CD4-positive, alpha-beta T cell (primary cell): Measurements from ENCODE around the gene SOHLH2. TPM values are rescaled to one million over a fixed set of nuclear protein-coding genes. Genes with fewer than 3 reads are reported as not detected.

Source experiments
- ATAC-seq: fragments of 200-7000 bp; cut with Tn5 transposase; one replicate; pipeline ENCODE4 v1.10.0; 2022; ENCODE audit warnings: mild to moderate bottlenecking; ENCODE audit not compliant: poor library complexity
- CTCF ChIA-PET: fragments of 350-600 bp; sonication (Branson Sonifier 250); formaldehyde crosslinking; loops from one replicate; lab custom pipeline; 2021; ENCODE audit warnings: antibody characterized with exemption, inconsistent platforms; lab: Charles Lee
- POLR2A ChIA-PET: fragments of 350-600 bp; sonication (Branson Sonifier 250); formaldehyde crosslinking; loops from one replicate; lab custom pipeline; 2021; ENCODE audit warnings: antibody characterized with exemption, inconsistent platforms; lab: Charles Lee
- DNase-seq, 14 experiments: peaks; one replicate each; pipeline ENCODE4 v3.0.0-alpha.2; 2013 to 2020; ENCODE audit warnings: mixed read lengths in 2 of 14
- H3K27ac ChIP-seq, 2 donors: one replicate each; pipeline versions ENCODE4 v1.5.1 to v1.7.0; 2013; ENCODE audit warnings: low read length in 2 of 2, low read depth in 1 of 2, mild to moderate bottlenecking in 1 of 2
- H3K27me3 ChIP-seq, 2 experiments: 1 replicate in 1 of 2; 2 replicates in 1 of 2; pipeline versions ENCODE4 v1.6.1 to v1.7.0; 2013; ENCODE audit warnings: low read length in 2 of 2, control low read depth in 1 of 2, mild to moderate bottlenecking in 1 of 2, moderate library complexity in 1 of 2; ENCODE audit not compliant: insufficient read depth in 2 of 2, control insufficient read depth in 1 of 2
- H3K36me3 ChIP-seq: one replicate; pipeline ENCODE4 v1.6.1; 2013; ENCODE audit warnings: low read length, control low read depth; ENCODE audit not compliant: insufficient read depth
- H3K4me1 ChIP-seq: one replicate; pipeline ENCODE4 v1.6.1; 2013; ENCODE audit warnings: low read length, control low read depth; ENCODE audit not compliant: insufficient read depth
- H3K4me3 ChIP-seq: one replicate; pipeline ENCODE4 v1.5.1; 2013; ENCODE audit warnings: mild to moderate bottlenecking, low read length, moderate library complexity
- H3K9me3 ChIP-seq, 2 experiments: 1 replicate in 1 of 2; 2 replicates in 1 of 2; pipeline versions ENCODE4 v1.6.1 to v1.7.0; 2013; ENCODE audit warnings: low read length in 2 of 2, mild to moderate bottlenecking in 2 of 2, control low read depth in 1 of 2, moderate library complexity in 1 of 2; ENCODE audit not compliant: control insufficient read depth in 1 of 2, insufficient read depth in 1 of 2
- H3K27ac Mint-ChIP-seq: one replicate; pipeline ENCODE4 v1.8.0; 2020; ENCODE audit warnings: mixed read lengths
- H3K27me3 Mint-ChIP-seq: one replicate; pipeline ENCODE4 v1.8.0; 2021; ENCODE audit warnings: mixed read lengths
- H3K36me3 Mint-ChIP-seq: one replicate; pipeline ENCODE4 v1.8.0; 2021; ENCODE audit warnings: low read depth, mixed read lengths
- H3K4me1 Mint-ChIP-seq: one replicate; pipeline ENCODE4 v1.8.0; 2021; ENCODE audit warnings: low read depth, mixed read lengths
- H3K4me3 Mint-ChIP-seq: one replicate; pipeline ENCODE4 v1.8.0; 2020; ENCODE audit warnings: mild to moderate bottlenecking, mixed read lengths
- H3K9me3 Mint-ChIP-seq: one replicate; pipeline ENCODE4 v1.8.0; 2020; ENCODE audit warnings: mixed read lengths
- intact Hi-C, 2 experiments: fragments of 100-400 bp; cut with DNase I in 1 of 2; cut with micrococcal nuclease in 1 of 2; formaldehyde crosslinking; loops; one replicate each; pipeline versions ENCODE4 v1.15.1 to v1.9.0; 2023 to 2025; cut with DNase I, micrococcal nuclease
- total RNA-seq, 174 experiments: library from RNA in 2 of 174; stranded (reverse) in 2 of 174; gene quantifications; one replicate each; pipeline ENCODE4 v1.2.3 and lab custom pipeline; 2021 to 2026
- TF ChIP-seq, protein P1 (sequence below): fragments of 200-600 bp; IDR thresholded peaks from one replicate; pipeline ENCODE4 v1.8.0; 2022; ENCODE audit warnings: antibody characterized with exemption, mild to moderate bottlenecking

Gene SOHLH2
- total RNA-seq, 2 experiments from 2014 or later, result not detected

DNA sequence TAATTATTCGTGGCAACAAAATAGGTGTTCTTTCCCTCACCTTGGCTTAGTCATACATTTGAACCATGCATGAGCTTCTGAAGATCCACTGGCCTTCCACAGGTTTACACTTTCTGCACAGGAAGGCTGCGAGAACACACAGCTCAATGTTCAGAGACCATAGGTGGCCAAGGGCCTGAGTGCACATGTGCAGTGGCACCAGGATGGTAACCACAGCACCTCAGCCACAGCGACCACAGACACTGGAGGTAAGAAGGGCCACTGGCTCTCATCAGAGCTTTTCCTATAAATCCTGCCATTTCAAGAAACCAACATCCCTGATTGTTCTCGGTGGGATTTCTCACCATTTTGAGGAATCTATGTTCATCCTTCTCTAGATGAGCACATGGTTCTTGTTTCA lies 84.8 kb downstream of the SOHLH2 start:
- Histone ChIP-seq H3K9me3 (peaks cover 0 to 16% of the 10 kb centered on the region in 2 experiments), H3K4me3 (no peak overlapping the region), H3K4me1 (no peaks in the 10 kb centered on the region), H3K27ac (no peak overlapping the region), H3K36me3 (no peaks in the 10 kb centered on the region), H3K27me3 (peaks cover 14 to 22% of the 10 kb centered on the region in 2 experiments)
- peaks cover 53% of the 10 kb centered on the region for H3K27me3 Mint-ChIP-seq
- H3K9me3 Mint-ChIP-seq, result no peaks in the 10 kb centered on the region
- TF ChIP-seq, protein P1, sequence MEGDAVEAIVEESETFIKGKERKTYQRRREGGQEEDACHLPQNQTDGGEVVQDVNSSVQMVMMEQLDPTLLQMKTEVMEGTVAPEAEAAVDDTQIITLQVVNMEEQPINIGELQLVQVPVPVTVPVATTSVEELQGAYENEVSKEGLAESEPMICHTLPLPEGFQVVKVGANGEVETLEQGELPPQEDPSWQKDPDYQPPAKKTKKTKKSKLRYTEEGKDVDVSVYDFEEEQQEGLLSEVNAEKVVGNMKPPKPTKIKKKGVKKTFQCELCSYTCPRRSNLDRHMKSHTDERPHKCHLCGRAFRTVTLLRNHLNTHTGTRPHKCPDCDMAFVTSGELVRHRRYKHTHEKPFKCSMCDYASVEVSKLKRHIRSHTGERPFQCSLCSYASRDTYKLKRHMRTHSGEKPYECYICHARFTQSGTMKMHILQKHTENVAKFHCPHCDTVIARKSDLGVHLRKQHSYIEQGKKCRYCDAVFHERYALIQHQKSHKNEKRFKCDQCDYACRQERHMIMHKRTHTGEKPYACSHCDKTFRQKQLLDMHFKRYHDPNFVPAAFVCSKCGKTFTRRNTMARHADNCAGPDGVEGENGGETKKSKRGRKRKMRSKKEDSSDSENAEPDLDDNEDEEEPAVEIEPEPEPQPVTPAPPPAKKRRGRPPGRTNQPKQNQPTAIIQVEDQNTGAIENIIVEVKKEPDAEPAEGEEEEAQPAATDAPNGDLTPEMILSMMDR, result no peak
- no peaks in the 10 kb centered on the region for H3K4me1 Mint-ChIP-seq
- DNase-seq, result no peak
- H3K27ac Mint-ChIP-seq, result no peak overlapping the region
- H3K36me3 Mint-ChIP-seq, result no peaks in the 10 kb centered on the region
- ATAC-seq, result no peak
- POLR2A ChIA-PET, result no interaction called here
- intact Hi-C loops, result no loop called here
- no peak overlapping the region for H3K4me3 Mint-ChIP-seq
- CTCF ChIA-PET, result no interaction called here

DNA sequence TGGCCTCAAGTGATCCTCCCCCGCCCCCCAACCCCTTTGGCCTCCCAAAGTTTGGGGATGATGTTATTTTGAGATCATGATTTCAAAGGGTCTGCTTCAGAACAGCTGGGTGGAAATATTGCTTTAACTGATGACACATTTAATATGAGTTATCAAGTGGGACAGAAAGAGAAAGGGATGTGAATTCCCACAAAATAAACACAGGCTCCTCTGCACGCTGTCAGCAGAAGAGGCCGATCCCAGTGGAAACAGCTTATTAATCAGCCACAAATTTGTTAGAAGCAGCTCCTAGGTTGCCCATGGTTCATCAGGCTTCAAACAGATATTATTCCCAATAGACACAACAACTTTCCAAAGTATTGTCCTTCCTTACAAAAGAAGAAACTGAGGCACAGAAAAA lies 87.9 kb downstream of the SOHLH2 start:
- peaks cover 7 to 8% of the 10 kb centered on the region in 2 experiments for H3K27me3 ChIP-seq
- Mint-ChIP-seq H3K27me3 (peaks cover 29% of the 10 kb centered on the region), H3K4me3 (no peak overlapping the region), H3K4me1 (no peaks in the 10 kb centered on the region), H3K9me3 (no peaks in the 10 kb centered on the region), H3K36me3 (no peaks in the 10 kb centered on the region), H3K27ac (no peak overlapping the region)
- H3K36me3 ChIP-seq, result no peaks in the 10 kb centered on the region
- no peak overlapping the region for H3K4me3 ChIP-seq
- ATAC-seq (no peak), DNase-seq (no peak)
- no peak overlapping the region for H3K27ac ChIP-seq
- intact Hi-C loops, result no loop called here
- peaks cover 0 to 15% of the 10 kb centered on the region in 2 experiments for H3K9me3 ChIP-seq
- ChIA-PET POLR2A (no interaction called here), CTCF (no interaction called here)
- H3K4me1 ChIP-seq, result no peaks in the 10 kb centered on the region
- TF ChIP-seq, protein P1, result no peak

DNA sequence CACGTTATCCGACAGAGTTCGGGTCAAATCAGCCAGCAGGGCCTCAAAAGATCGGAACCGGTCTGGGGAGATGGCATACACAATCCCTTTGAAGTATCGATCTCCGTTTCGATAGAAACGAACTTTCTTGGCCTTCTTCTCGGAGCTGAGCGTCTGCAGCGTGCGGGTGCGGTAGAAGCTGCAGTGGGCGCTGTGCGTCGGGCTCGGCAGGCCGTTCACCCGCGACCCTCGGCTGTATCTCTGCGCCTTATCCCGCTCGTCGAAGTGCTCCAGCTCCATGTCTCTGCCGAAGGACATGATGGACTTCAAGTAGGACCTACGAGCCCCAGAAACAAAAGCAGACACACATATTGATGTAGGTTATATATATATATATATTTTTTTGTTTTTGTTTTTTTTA lies 88.5 kb downstream of the SOHLH2 start:
- intact Hi-C loops, result no loop called here
- H3K9me3 Mint-ChIP-seq, result no peaks in the 10 kb centered on the region

More for the DNA sequence above, 88.5 kb downstream of the SOHLH2 start:
- ATAC-seq (no peak), DNase-seq (no peak)
- H3K4me3 ChIP-seq, result no peak overlapping the region
- TF ChIP-seq, protein P1, result no peak
- H3K9me3 ChIP-seq, result peaks cover 0 to 12% of the 10 kb centered on the region in 2 experiments
- ChIA-PET POLR2A (no interaction called here), CTCF (no interaction called here)
- Mint-ChIP-seq H3K36me3 (no peaks in the 10 kb centered on the region), H3K4me1 (no peaks in the 10 kb centered on the region), H3K27me3 (peaks cover 29% of the 10 kb centered on the region), H3K27ac (no peak overlapping the region), H3K4me3 (no peak overlapping the region)
- no peak overlapping the region for H3K27ac ChIP-seq
- H3K36me3 ChIP-seq, result no peaks in the 10 kb centered on the region
- H3K27me3 ChIP-seq, result peaks cover 4 to 7% of the 10 kb centered on the region in 2 experiments
- no peaks in the 10 kb centered on the region for H3K4me1 ChIP-seq
